GM12878 (cell line): ENCODE data around the gene HTR2B. TPM values are rescaled to one million over a fixed set of nuclear protein-coding genes. Genes with fewer than 3 reads are reported as not detected.

ENCODE experiments used
- ATAC-seq: fragments of 200-7000 bp; cut with Tn5 transposase; 3 replicates; pipeline ENCODE4 v1.9.1; 2020; ENCODE audit warnings: mild to moderate bottlenecking, moderate library complexity
- BruUV-seq: library from RNA; stranded (reverse); fragments of 400-500 nt; replicated peaks from 2 replicates; lab custom pipeline; 2021; lab: Mats Ljungman, UMichigan
- CTCF ChIA-PET: fragments of 300-600 bp; sonication (Branson Sonifier 250); formaldehyde crosslinking; extraction: SDS; loops from one replicate; lab custom pipeline; 2021; ENCODE audit warnings: inconsistent platforms; lab: Yijun Ruan, JAX
- POLR2A ChIA-PET: fragments of 350-600 bp; formaldehyde crosslinking; extraction: SDS; loops from one replicate; lab custom pipeline; 2021; ENCODE audit warnings: inconsistent platforms; lab: Charles Lee
- RAD21 ChIA-PET: fragments of 300-600 bp; sonication (Branson Sonifier 250); formaldehyde crosslinking; loops from one replicate; lab custom pipeline; 2023; ENCODE audit warnings: antibody characterized with exemption; ENCODE audit not compliant: unreplicated experiment; lab: Charles Lee
- SMC1A ChIA-PET: fragments of 300-600 bp; sonication (Branson Sonifier 250); formaldehyde crosslinking; loops from one replicate; lab custom pipeline; 2023; ENCODE audit not compliant: unreplicated experiment, uncharacterized antibody; lab: Charles Lee
- DNase-seq: peaks from one replicate; pipeline ENCODE4 v3.0.0-alpha.2; 2011; ENCODE audit warnings: low read depth, low spot score
- FAIRE-seq: peaks from 3 replicates; lab custom pipeline; 2011; peaks lifted over from hg19 to GRCh38; lab: Jason Lieb, UNC
- H2AFZ ChIP-seq: 2 replicates; pipeline ENCODE4 v1.6.0; 2011; ENCODE audit warnings: low read depth, low read length, control low read depth; ENCODE audit not compliant: control insufficient read depth
- H3K27ac ChIP-seq: 2 replicates; pipeline ENCODE4 v1.5.1; 2011; ENCODE audit warnings: control low read depth; ENCODE audit not compliant: control insufficient read depth, insufficient read depth
- H3K27me3 ChIP-seq, 2 experiments: replicated peaks in 1 of 2; 2 replicates each; pipeline versions ENCODE4 v1.6.0 to v1.6.1; 2011; ENCODE audit warnings: low read length in 1 of 2; ENCODE audit not compliant: control insufficient read depth in 2 of 2, insufficient read depth in 2 of 2
- H3K36me3 ChIP-seq, 2 experiments: 2 replicates each; pipeline ENCODE4 v1.5.1; 2011; ENCODE audit warnings: low read length in 1 of 2; ENCODE audit not compliant: control insufficient read depth in 2 of 2, insufficient read depth in 2 of 2
- H3K4me1 ChIP-seq: 2 replicates; pipeline ENCODE4 v1.6.1; 2011; ENCODE audit warnings: mild to moderate bottlenecking, low read length, moderate library complexity, mixed read lengths; ENCODE audit not compliant: control insufficient read depth, insufficient read depth
- H3K4me2 ChIP-seq: 2 replicates; pipeline ENCODE4 v1.6.0; 2011; ENCODE audit warnings: control low read depth; ENCODE audit not compliant: control insufficient read depth, insufficient read depth
- H3K4me3 ChIP-seq: fragments of 200-600 bp; sonication (generic); 2 replicates; pipeline ENCODE4 v1.5.1; 2016
- H3K79me2 ChIP-seq: 2 replicates; pipeline ENCODE4 v1.6.0; 2011; ENCODE audit warnings: low read length; ENCODE audit not compliant: control insufficient read depth, insufficient read depth
- H3K9ac ChIP-seq: 2 replicates; pipeline ENCODE4 v1.8.0; 2011; ENCODE audit warnings: low read length, control low read depth, mixed read lengths; ENCODE audit not compliant: control insufficient read depth, insufficient read depth
- H3K9me3 ChIP-seq: replicated peaks from 3 replicates; pipeline ENCODE4 v1.5.1; 2011; ENCODE audit warnings: mild to moderate bottlenecking, low read length; ENCODE audit not compliant: control insufficient read depth, insufficient read depth
- H4K20me1 ChIP-seq: 2 replicates; pipeline ENCODE4 v1.6.0; 2011; ENCODE audit not compliant: control insufficient read depth, insufficient read depth
- CHD1 ChIP-seq: IDR thresholded peaks from 2 replicates; pipeline ENCODE4 v1.6.1; 2012; ENCODE audit warnings: low read depth, low read length, improper control_type of control experiment
- EP300 ChIP-seq, 2 experiments: fragments of 150-350 bp in 1 of 2; IDR thresholded peaks; 2 replicates each; pipeline ENCODE4 v1.6.1; 2011 to 2012; ENCODE audit warnings: low read depth in 2 of 2, low read length in 2 of 2, borderline replicate concordance in 1 of 2, improper control_type of control experiment in 1 of 2, inconsistent platforms in 1 of 2; ENCODE audit not compliant: control insufficient read depth in 1 of 2
- IRF4 ChIP-seq: IDR thresholded peaks from 2 replicates; pipeline ENCODE4 v1.6.1; 2011; ENCODE audit warnings: low read depth, low read length
- JUND ChIP-seq: IDR thresholded peaks from 2 replicates; pipeline ENCODE4 v1.6.1; 2012; ENCODE audit warnings: low read depth, mild to moderate bottlenecking, low read length, improper control_type of control experiment, moderate library complexity
- MAX ChIP-seq: IDR thresholded peaks from 2 replicates; pipeline ENCODE4 v1.6.1; 2012; ENCODE audit warnings: low read depth, low read length, improper control_type of control experiment
- SIN3A ChIP-seq: IDR thresholded peaks from 2 replicates; pipeline ENCODE4 v1.6.1; 2012; ENCODE audit warnings: low read depth, low read length, improper control_type of control experiment
- TAF1 ChIP-seq: IDR thresholded peaks from 2 replicates; pipeline ENCODE4 v1.6.1; 2011; ENCODE audit warnings: mild to moderate bottlenecking, low read depth, low read length, borderline replicate concordance
- USF2 ChIP-seq: IDR thresholded peaks from 2 replicates; pipeline ENCODE4 v1.6.1; 2011; ENCODE audit warnings: low read depth, low read length, improper control_type of control experiment, borderline replicate concordance
- WGBS: methylation state at CpG from one replicate; pipeline ENCODE4 v1.1.6; 2016; ENCODE audit warnings: low lambda C conversion rate; ENCODE audit not compliant: insufficient replicate concordance, insufficient coverage; ENCODE audit errors: missing lambda C conversion rate; 5-methylcytosine and 5-hydroxymethylcytosine counted together
- in situ Hi-C: fragments of 300-500 bp; cut with MboI; formaldehyde crosslinking; loops from 9 replicates; pipeline ENCODE4 v1.14.3; 2018; ENCODE audit warnings: mixed read lengths
- intact Hi-C: fragments of 100-400 bp; cut with micrococcal nuclease; formaldehyde crosslinking; loops from one replicate; pipeline ENCODE4 v1.14.2; 2022; ENCODE audit not compliant: unreplicated experiment
- polyA plus RNA-seq, 11 experiments: library from polyadenylated mRNA; depleted of rRNA in 4 of 11; unstranded in 6 of 11; stranded (reverse) in 5 of 11; fragments of >200 nt; fragmentation: Nextera tagmentation in 4 of 11; fragmentation: Illumina TruSeq in 1 of 11; extraction: Ambion mirVana in 4 of 11; extraction: Trizol in 1 of 11; gene quantifications; 1 replicate in 1 of 11; 2 replicates in 10 of 11; pipeline versions ENCODE4 v1.2.1 to v1.2.3, GENCODE V29; 2011 to 2016; ENCODE audit warnings: inconsistent platforms in 2 of 11, missing spikeins in 2 of 11, low read depth in 1 of 11
- total RNA-seq, 4 experiments: library from RNA; depleted of rRNA in 3 of 4; stranded (reverse); fragments of >200 nt in 3 of 4; fragmentation: Illumina TruSeq in 1 of 4; extraction: Trizol in 1 of 4; gene quantifications; 2 replicates each; pipeline versions ENCODE4 v1.2.1 to v1.2.3, GENCODE V29; 2013 to 2021
- TF ChIP-seq, protein P1 (sequence below): fragments of 450-650 bp; formaldehyde crosslinking; IDR thresholded peaks from 2 replicates; pipeline ENCODE4 v1.5.0; 2022; ENCODE audit warnings: mild to moderate bottlenecking, missing genetic modification characterization

HTR2B gene
- total and polyA plus RNA-seq, 10 of the 15 experiments (the other 5 are each of a cell fraction or from before 2014, with no cell fraction given): 0.03 to 1.2 (median 0.15) TPM

- intact Hi-C loops: no loop called here
- POLR2A ChIA-PET: no interaction called here
- 97% methylated on average over 5 of the region's 5 CpGs for WGBS
Observed at GRCh38 chr2:231160701-231161100, 35.9 kb upstream of the HTR2B start.

More at GRCh38 chr2:231160701-231161100, 35.9 kb upstream of the HTR2B start:
- CTCF ChIA-PET: interaction anchor here (0.9 to 1.2 kb wide), 3 partner anchors 8 to 36 kb away, joined by 3 to 4 read pairs (median 3); no protein-coding TSS in a partner anchor
- Histone ChIP-seq H3K27ac (0 out of 2 replicates have a peak overlapping the region, but pooled peaks have one; percentile 6), H3K4me2 (no peak overlapping the region), H3K4me3 (no peak overlapping the region), H3K9me3 (no peaks in the 10 kb centered on the region), H3K79me2 (no peaks in the 10 kb centered on the region), H3K36me3 (peaks cover 6 to 14% of the 10 kb centered on the region in 2 experiments), H3K9ac (no peak overlapping the region), H3K27me3 (no peaks in the 10 kb centered on the region), H3K4me1 (peaks cover 8% of the 10 kb centered on the region; the same call in 1 of the 2 replicates), H2AFZ (no peak overlapping the region), H4K20me1 (no peaks in the 10 kb centered on the region)
- FAIRE-seq (no peak), DNase-seq (no peak), ATAC-seq (no peak)
- TF ChIP-seq TAF1 (no peak), JUND (no peak), SIN3A (no peak), IRF4 (no peak), EP300 (IDR thresholded peaks at IDR 0.05; ENCODE audit: borderline replicate concordance in 1 of 2, control insufficient read depth in 1 of 2, low read depth in 2 of 2, low read length in 2 of 2) (no peak), USF2 (no peak), CHD1 (no peak), MAX (no peak)
- TF ChIP-seq, protein P1, sequence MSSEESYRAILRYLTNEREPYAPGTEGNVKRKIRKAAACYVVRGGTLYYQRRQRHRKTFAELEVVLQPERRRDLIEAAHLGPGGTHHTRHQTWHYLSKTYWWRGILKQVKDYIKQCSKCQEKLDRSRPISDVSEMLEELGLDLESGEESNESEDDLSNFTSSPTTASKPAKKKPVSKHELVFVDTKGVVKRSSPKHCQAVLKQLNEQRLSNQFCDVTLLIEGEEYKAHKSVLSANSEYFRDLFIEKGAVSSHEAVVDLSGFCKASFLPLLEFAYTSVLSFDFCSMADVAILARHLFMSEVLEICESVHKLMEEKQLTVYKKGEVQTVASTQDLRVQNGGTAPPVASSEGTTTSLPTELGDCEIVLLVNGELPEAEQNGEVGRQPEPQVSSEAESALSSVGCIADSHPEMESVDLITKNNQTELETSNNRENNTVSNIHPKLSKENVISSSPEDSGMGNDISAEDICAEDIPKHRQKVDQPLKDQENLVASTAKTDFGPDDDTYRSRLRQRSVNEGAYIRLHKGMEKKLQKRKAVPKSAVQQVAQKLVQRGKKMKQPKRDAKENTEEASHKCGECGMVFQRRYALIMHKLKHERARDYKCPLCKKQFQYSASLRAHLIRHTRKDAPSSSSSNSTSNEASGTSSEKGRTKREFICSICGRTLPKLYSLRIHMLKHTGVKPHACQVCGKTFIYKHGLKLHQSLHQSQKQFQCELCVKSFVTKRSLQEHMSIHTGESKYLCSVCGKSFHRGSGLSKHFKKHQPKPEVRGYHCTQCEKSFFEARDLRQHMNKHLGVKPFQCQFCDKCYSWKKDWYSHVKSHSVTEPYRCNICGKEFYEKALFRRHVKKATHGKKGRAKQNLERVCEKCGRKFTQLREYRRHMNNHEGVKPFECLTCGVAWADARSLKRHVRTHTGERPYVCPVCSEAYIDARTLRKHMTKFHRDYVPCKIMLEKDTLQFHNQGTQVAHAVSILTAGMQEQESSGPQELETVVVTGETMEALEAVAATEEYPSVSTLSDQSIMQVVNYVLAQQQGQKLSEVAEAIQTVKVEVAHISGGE: no peak
- RAD21 ChIA-PET: interaction anchor here (1.2 kb wide), 1 partner anchor 13 kb away, joined by 4 read pairs; no protein-coding TSS in a partner anchor
- SMC1A ChIA-PET: interaction anchor here (1.2 kb wide), 2 partner anchors 18 to 19 kb away, joined by 3 read pairs; no protein-coding TSS in a partner anchor
- in situ Hi-C loops: no loop called here
- no TSS peak for BruUV-seq
